PC-9 (cell line): ENCODE measurements around the gene P2RX6. TPM values are rescaled to one million over a fixed set of nuclear protein-coding genes. Genes with fewer than 3 reads are reported as not detected.

Experiments used
- BruUV-seq: library from RNA; stranded (reverse); fragments of 400-500 nt; replicated peaks from 2 replicates; lab custom pipeline; 2021; lab: Mats Ljungman, UMichigan
- CTCF ChIA-PET: fragments of 300-600 bp; sonication (Branson Sonifier 250); formaldehyde crosslinking; loops from one replicate; lab custom pipeline; 2022; ENCODE audit warnings: antibody characterized with exemption; lab: Charles Lee
- POLR2A ChIA-PET: fragments of 300-600 bp; sonication (Branson Sonifier 250); formaldehyde crosslinking; loops from one replicate; lab custom pipeline; 2022; ENCODE audit warnings: antibody characterized with exemption; ENCODE audit not compliant: unreplicated experiment; lab: Charles Lee
- DNase-seq, 2 experiments: peaks; one replicate each; pipeline versions ENCODE4 v3.0.0 to v3.0.0-alpha.2; 2015 to 2022; ENCODE audit warnings: mixed read lengths in 1 of 2
- H2AFZ ChIP-seq: fragments of 200-600 bp; sonication (generic); 2 replicates; pipeline ENCODE4 v1.8.1; 2017; ENCODE audit warnings: antibody characterized with exemption
- H3F3A ChIP-seq: fragments of 200-600 bp; sonication (generic); 2 replicates; pipeline ENCODE4 v1.8.1; 2017; ENCODE audit warnings: antibody characterized with exemption, mild to moderate bottlenecking, low read depth; ENCODE audit not compliant: insufficient read depth
- H3K27ac ChIP-seq: fragments of 200-600 bp; sonication (generic); 2 replicates; pipeline ENCODE4 v1.6.1; 2016; ENCODE audit warnings: mixed run types
- H3K27me3 ChIP-seq: fragments of 200-600 bp; sonication (generic); 2 replicates; pipeline ENCODE4 v1.6.1; 2016; ENCODE audit warnings: low read depth, mixed run types; ENCODE audit not compliant: insufficient read depth
- H3K36me3 ChIP-seq: fragments of 200-600 bp; sonication (generic); 2 replicates; pipeline ENCODE4 v1.6.1; 2016; ENCODE audit warnings: low read depth, mixed run types
- H3K4me1 ChIP-seq: fragments of 200-600 bp; sonication (generic); replicated peaks from 2 replicates; pipeline ENCODE4 v1.6.1; 2016; ENCODE audit warnings: mixed run types; ENCODE audit not compliant: insufficient read depth
- H3K4me2 ChIP-seq: fragments of 200-600 bp; sonication (generic); 2 replicates; pipeline ENCODE4 v1.6.1; 2017; ENCODE audit warnings: mixed run types
- H3K4me3 ChIP-seq: fragments of 200-600 bp; sonication (generic); 2 replicates; pipeline ENCODE4 v1.6.1; 2016; ENCODE audit warnings: mixed run types
- H3K79me2 ChIP-seq: fragments of 200-600 bp; sonication (generic); 2 replicates; pipeline ENCODE4 v1.6.1; 2017; ENCODE audit warnings: low read depth, mixed run types
- H3K9me2 ChIP-seq: fragments of 200-600 bp; sonication (generic); 2 replicates; pipeline ENCODE4 v1.8.1; 2017; ENCODE audit warnings: mild to moderate bottlenecking; ENCODE audit not compliant: insufficient read depth
- H3K9me3 ChIP-seq: fragments of 200-600 bp; sonication (generic); 2 replicates; pipeline ENCODE4 v1.8.1; 2016; ENCODE audit warnings: low read depth; ENCODE audit not compliant: insufficient read depth
- H4K20me1 ChIP-seq: fragments of 200-600 bp; sonication (generic); 2 replicates; pipeline ENCODE4 v1.8.1; 2017; ENCODE audit not compliant: insufficient read depth
- CTCF ChIP-seq: fragments of 200-600 bp; sonication (generic); conservative IDR thresholded peaks from 2 replicates; pipeline ENCODE4 v1.6.1; 2017; ENCODE audit warnings: mixed run types, antibody characterized with exemption, mild to moderate bottlenecking, moderate library complexity
- EZH2 ChIP-seq: fragments of 200-600 bp; sonication (generic); IDR thresholded peaks from 2 replicates; pipeline ENCODE4 v1.8.0; 2017; ENCODE audit warnings: antibody characterized with exemption, low read depth
- intact Hi-C: fragments of 100-400 bp; cut with micrococcal nuclease; formaldehyde crosslinking; loops from one replicate; pipeline ENCODE4 v1.10.0; 2022; ENCODE audit not compliant: unreplicated experiment
- total RNA-seq: library from RNA; stranded (reverse); gene quantifications from 2 replicates; pipeline ENCODE4 v1.2.3, GENCODE V29; 2021

Gene P2RX6
- total RNA-seq, 1 experiment from 2014 or later, result 2.7 TPM

- no TSS peak for BruUV-seq
- Histone ChIP-seq H3K4me2 (no peak overlapping the region), H3K27me3 (no peaks in the 10 kb centered on the region), H3K4me3 (no peak overlapping the region), H3K4me1 (peaks cover 6% of the 10 kb centered on the region), H3K79me2 (no peaks in the 10 kb centered on the region), H4K20me1 (no peaks in the 10 kb centered on the region), H3K9me2 (no peaks in the 10 kb centered on the region), H2AFZ (no peak overlapping the region), H3K27ac (no peak overlapping the region), H3F3A (no peaks in the 10 kb centered on the region), H3K9me3 (no peaks in the 10 kb centered on the region), H3K36me3 (no peaks in the 10 kb centered on the region)
- ChIA-PET POLR2A (no interaction called here), CTCF (no interaction called here)
- peak; percentile 44 to 49 for DNase-seq
- intact Hi-C loops, result loop anchor here (10.0 kb wide), 1 partner anchor 95 kb away; no protein-coding TSS in a partner anchor
- TF ChIP-seq EZH2 (no peak), CTCF (no peak)
Observed at GRCh38 chr22:21009638-21010425, 5.1 kb upstream of the P2RX6 start.

- no peak for TF ChIP-seq EZH2
- TF ChIP-seq CTCF, result no peak
- no peaks in the 10 kb centered on the region for H3K27me3 ChIP-seq
- no peak overlapping the region for H3K27ac ChIP-seq
- H3K4me1 ChIP-seq, result peaks cover 13% of the 10 kb centered on the region
- H3K4me2 ChIP-seq, result no peak overlapping the region
- BruUV-seq, result no TSS peak
- H3F3A ChIP-seq, result no peaks in the 10 kb centered on the region
- H3K36me3 ChIP-seq, result no peaks in the 10 kb centered on the region
- intact Hi-C loops, result no loop called here
- H3K79me2 ChIP-seq, result no peaks in the 10 kb centered on the region
- H2AFZ ChIP-seq, result no peak overlapping the region
- no peaks in the 10 kb centered on the region for H4K20me1 ChIP-seq
- no peaks in the 10 kb centered on the region for H3K9me3 ChIP-seq
- no peak for DNase-seq
- CTCF ChIA-PET, result no interaction called here
- POLR2A ChIA-PET, result no interaction called here
- no peaks in the 10 kb centered on the region for H3K9me2 ChIP-seq
- H3K4me3 ChIP-seq, result no peak overlapping the region
Observed at GRCh38 chr22:21010426-21011113, 4.4 kb upstream of the P2RX6 start.

GRCh38 chr22:21012446-21013407, 2.2 kb upstream of the P2RX6 start:
- no peak overlapping the region for H3K4me3 ChIP-seq
- H3K9me2 ChIP-seq, result no peaks in the 10 kb centered on the region
- no peak overlapping the region for H3K27ac ChIP-seq
- TF ChIP-seq CTCF, result no peak
- TF ChIP-seq EZH2, result no peak
- POLR2A ChIA-PET, result no interaction called here
- H3K9me3 ChIP-seq, result no peaks in the 10 kb centered on the region
- H4K20me1 ChIP-seq, result no peaks in the 10 kb centered on the region
- no TSS peak for BruUV-seq
- no peak overlapping the region for H3K4me2 ChIP-seq
- intact Hi-C loops, result no loop called here
- CTCF ChIA-PET, result no interaction called here
- no peaks in the 10 kb centered on the region for H3F3A ChIP-seq
- H3K27me3 ChIP-seq, result no peaks in the 10 kb centered on the region
- no peaks in the 10 kb centered on the region for H3K79me2 ChIP-seq
- H3K36me3 ChIP-seq, result no peaks in the 10 kb centered on the region
- H2AFZ ChIP-seq, result no peak overlapping the region
- no peak for DNase-seq
- H3K4me1 ChIP-seq, result peaks cover 15% of the 10 kb centered on the region
